GM12878 (cell line): Measurements from ENCODE around the gene ITGAL. TPM values are rescaled to one million over a fixed set of nuclear protein-coding genes. Genes with fewer than 3 reads are reported as not detected.

ENCODE experiments used
- ATAC-seq: fragments of 200-7000 bp; cut with Tn5 transposase; 3 replicates; pipeline ENCODE4 v1.9.1; 2020; ENCODE audit warnings: mild to moderate bottlenecking, moderate library complexity
- BruUV-seq: library from RNA; stranded (reverse); fragments of 400-500 nt; replicated peaks from 2 replicates; lab custom pipeline; 2021; lab: Mats Ljungman, UMichigan
- CTCF ChIA-PET: fragments of 300-600 bp; sonication (Branson Sonifier 250); formaldehyde crosslinking; extraction: SDS; loops from one replicate; lab custom pipeline; 2021; ENCODE audit warnings: inconsistent platforms; lab: Yijun Ruan, JAX
- POLR2A ChIA-PET: fragments of 350-600 bp; formaldehyde crosslinking; extraction: SDS; loops from one replicate; lab custom pipeline; 2021; ENCODE audit warnings: inconsistent platforms; lab: Charles Lee
- RAD21 ChIA-PET: fragments of 300-600 bp; sonication (Branson Sonifier 250); formaldehyde crosslinking; loops from one replicate; lab custom pipeline; 2023; ENCODE audit warnings: antibody characterized with exemption; ENCODE audit not compliant: unreplicated experiment; lab: Charles Lee
- SMC1A ChIA-PET: fragments of 300-600 bp; sonication (Branson Sonifier 250); formaldehyde crosslinking; loops from one replicate; lab custom pipeline; 2023; ENCODE audit not compliant: unreplicated experiment, uncharacterized antibody; lab: Charles Lee
- DNase-seq: peaks from one replicate; pipeline ENCODE4 v3.0.0-alpha.2; 2011; ENCODE audit warnings: low read depth, low spot score
- FAIRE-seq: peaks from 3 replicates; lab custom pipeline; 2011; peaks lifted over from hg19 to GRCh38; lab: Jason Lieb, UNC
- H2AFZ ChIP-seq: 2 replicates; pipeline ENCODE4 v1.6.0; 2011; ENCODE audit warnings: low read depth, low read length, control low read depth; ENCODE audit not compliant: control insufficient read depth
- H3K27ac ChIP-seq: 2 replicates; pipeline ENCODE4 v1.5.1; 2011; ENCODE audit warnings: control low read depth; ENCODE audit not compliant: control insufficient read depth, insufficient read depth
- H3K27me3 ChIP-seq, 2 experiments: replicated peaks in 1 of 2; 2 replicates each; pipeline versions ENCODE4 v1.6.0 to v1.6.1; 2011; ENCODE audit warnings: low read length in 1 of 2; ENCODE audit not compliant: control insufficient read depth in 2 of 2, insufficient read depth in 2 of 2
- H3K36me3 ChIP-seq, 2 experiments: 2 replicates each; pipeline ENCODE4 v1.5.1; 2011; ENCODE audit warnings: low read length in 1 of 2; ENCODE audit not compliant: control insufficient read depth in 2 of 2, insufficient read depth in 2 of 2
- H3K4me1 ChIP-seq: 2 replicates; pipeline ENCODE4 v1.6.1; 2011; ENCODE audit warnings: mild to moderate bottlenecking, low read length, moderate library complexity, mixed read lengths; ENCODE audit not compliant: control insufficient read depth, insufficient read depth
- H3K4me2 ChIP-seq: 2 replicates; pipeline ENCODE4 v1.6.0; 2011; ENCODE audit warnings: control low read depth; ENCODE audit not compliant: control insufficient read depth, insufficient read depth
- H3K4me3 ChIP-seq: fragments of 200-600 bp; sonication (generic); 2 replicates; pipeline ENCODE4 v1.5.1; 2016
- H3K79me2 ChIP-seq: 2 replicates; pipeline ENCODE4 v1.6.0; 2011; ENCODE audit warnings: low read length; ENCODE audit not compliant: control insufficient read depth, insufficient read depth
- H3K9ac ChIP-seq: 2 replicates; pipeline ENCODE4 v1.8.0; 2011; ENCODE audit warnings: low read length, control low read depth, mixed read lengths; ENCODE audit not compliant: control insufficient read depth, insufficient read depth
- H3K9me3 ChIP-seq: replicated peaks from 3 replicates; pipeline ENCODE4 v1.5.1; 2011; ENCODE audit warnings: mild to moderate bottlenecking, low read length; ENCODE audit not compliant: control insufficient read depth, insufficient read depth
- H4K20me1 ChIP-seq: 2 replicates; pipeline ENCODE4 v1.6.0; 2011; ENCODE audit not compliant: control insufficient read depth, insufficient read depth
- CREB1 ChIP-seq: IDR thresholded peaks from 2 replicates; pipeline ENCODE4 v1.6.1; 2012; ENCODE audit warnings: low read depth, mild to moderate bottlenecking, inconsistent platforms
- IKZF1 ChIP-seq: fragments of 450-650 bp; conservative IDR thresholded peaks from 2 replicates; pipeline ENCODE4 v1.6.1; 2017; ENCODE audit warnings: antibody characterized with exemption, mild to moderate bottlenecking
- IKZF2 ChIP-seq, 2 experiments: fragments of 450-650 bp; IDR thresholded peaks; 2 replicates each; pipeline ENCODE4 v1.6.1; 2017; ENCODE audit warnings: mild to moderate bottlenecking in 2 of 2, moderate library complexity in 2 of 2
- PAX8 ChIP-seq: fragments of 450-650 bp; IDR thresholded peaks from 2 replicates; pipeline ENCODE4 v1.6.1; 2017; ENCODE audit warnings: mild to moderate bottlenecking, moderate library complexity
- WGBS: methylation state at CpG from one replicate; pipeline ENCODE4 v1.1.6; 2016; ENCODE audit warnings: low lambda C conversion rate; ENCODE audit not compliant: insufficient replicate concordance, insufficient coverage; ENCODE audit errors: missing lambda C conversion rate; 5-methylcytosine and 5-hydroxymethylcytosine counted together
- in situ Hi-C: fragments of 300-500 bp; cut with MboI; formaldehyde crosslinking; loops from 9 replicates; pipeline ENCODE4 v1.14.3; 2018; ENCODE audit warnings: mixed read lengths
- intact Hi-C: fragments of 100-400 bp; cut with micrococcal nuclease; formaldehyde crosslinking; loops from one replicate; pipeline ENCODE4 v1.14.2; 2022; ENCODE audit not compliant: unreplicated experiment
- polyA plus RNA-seq, 11 experiments: library from polyadenylated mRNA; depleted of rRNA in 4 of 11; unstranded in 6 of 11; stranded (reverse) in 5 of 11; fragments of >200 nt; fragmentation: Nextera tagmentation in 4 of 11; fragmentation: Illumina TruSeq in 1 of 11; extraction: Ambion mirVana in 4 of 11; extraction: Trizol in 1 of 11; gene quantifications; 1 replicate in 1 of 11; 2 replicates in 10 of 11; pipeline versions ENCODE4 v1.2.1 to v1.2.3, GENCODE V29; 2011 to 2016; ENCODE audit warnings: inconsistent platforms in 2 of 11, missing spikeins in 2 of 11, low read depth in 1 of 11
- total RNA-seq, 4 experiments: library from RNA; depleted of rRNA in 3 of 4; stranded (reverse); fragments of >200 nt in 3 of 4; fragmentation: Illumina TruSeq in 1 of 4; extraction: Trizol in 1 of 4; gene quantifications; 2 replicates each; pipeline versions ENCODE4 v1.2.1 to v1.2.3, GENCODE V29; 2013 to 2021
- TF ChIP-seq, protein P1 (sequence below): fragments of 450-650 bp; IDR thresholded peaks from 2 replicates; pipeline ENCODE4 v1.6.1; 2016; ENCODE audit warnings: mild to moderate bottlenecking
- TF ChIP-seq, protein P2 (sequence below): IDR thresholded peaks from 2 replicates; pipeline ENCODE4 v1.6.1; 2012; ENCODE audit warnings: improper control_type of control experiment, low read depth, low read length; ENCODE audit not compliant: insufficient replicate concordance

The ITGAL gene
- total and polyA plus RNA-seq, 10 of the 15 experiments (the other 5 are each of a cell fraction or from before 2014, with no cell fraction given) = 10.7 to 170 (median 96.9) TPM

DNA sequence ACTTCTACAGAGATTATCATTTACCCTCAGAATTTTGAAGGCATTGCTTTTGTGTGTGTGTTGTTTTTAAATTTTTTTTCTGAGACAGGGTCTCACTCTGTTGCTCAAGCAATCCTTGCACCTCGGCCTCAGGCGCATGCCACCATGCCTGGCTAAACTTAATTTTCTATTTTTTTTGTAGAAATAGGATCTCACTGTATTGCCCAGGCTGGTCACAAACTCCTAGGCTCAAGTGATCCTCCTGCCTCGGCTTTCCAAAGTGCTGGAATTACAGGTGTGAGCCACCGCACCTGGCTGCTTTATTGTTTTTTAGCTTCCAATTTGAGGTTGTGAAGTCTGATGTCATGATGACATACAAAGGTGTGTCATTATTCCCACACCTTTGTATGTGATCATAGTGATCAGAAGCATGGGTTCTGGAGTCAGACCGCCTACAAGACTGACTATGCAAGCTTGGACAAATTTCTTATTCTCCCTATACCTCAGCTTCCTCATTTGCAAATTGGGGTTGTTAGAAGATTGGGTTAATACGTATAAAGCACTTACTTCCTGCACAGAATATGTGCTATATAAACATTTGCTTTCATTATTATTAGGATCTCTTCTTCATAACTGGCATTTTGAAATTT, 32.7 kb upstream of the ITGAL start:
- Histone ChIP-seq H3K9ac (no peak overlapping the region), H2AFZ (no peak overlapping the region), H3K27me3 (no peaks in the 10 kb centered on the region), H3K27ac (no peak overlapping the region), H3K79me2 (peaks cover 9% of the 10 kb centered on the region), H3K4me1 (peaks cover 15% of the 10 kb centered on the region), H3K4me2 (no peak overlapping the region), H3K36me3 (peaks cover 0 to 2% of the 10 kb centered on the region in 2 experiments; a peak in 2 of 4 replicates), H3K4me3 (no peak overlapping the region), H4K20me1 (no peaks in the 10 kb centered on the region), H3K9me3 (no peaks in the 10 kb centered on the region)
- ChIA-PET RAD21 (interaction anchor here (1.9 to 2.5 kb wide), 2 partner anchors 10 to 16 kb away, joined by 5 to 10 read pairs; partner anchors contain the start of gene DCTPP1), SMC1A (interaction anchor here (0.6 to 4.1 kb wide), 5 partner anchors 9 to 95 kb away, joined by 3 to 18 read pairs (median 9); partner anchors contain the start of genes DCTPP1, ITGAL and ZNF747), POLR2A (interaction anchor here (0.6 to 2.6 kb wide), 5 partner anchors 9 to 158 kb away, joined by 3 to 10 read pairs (median 6); no protein-coding TSS in a partner anchor), CTCF (interaction anchor here (0.5 to 1.8 kb wide), 6 partner anchors 9 to 172 kb away, joined by 3 to 9 read pairs (median 6); partner anchors contain the start of gene DCTPP1)
- in situ Hi-C loops = no loop called here
- no peak for DNase-seq
- BruUV-seq = no TSS peak
- TF ChIP-seq, protein P1, sequence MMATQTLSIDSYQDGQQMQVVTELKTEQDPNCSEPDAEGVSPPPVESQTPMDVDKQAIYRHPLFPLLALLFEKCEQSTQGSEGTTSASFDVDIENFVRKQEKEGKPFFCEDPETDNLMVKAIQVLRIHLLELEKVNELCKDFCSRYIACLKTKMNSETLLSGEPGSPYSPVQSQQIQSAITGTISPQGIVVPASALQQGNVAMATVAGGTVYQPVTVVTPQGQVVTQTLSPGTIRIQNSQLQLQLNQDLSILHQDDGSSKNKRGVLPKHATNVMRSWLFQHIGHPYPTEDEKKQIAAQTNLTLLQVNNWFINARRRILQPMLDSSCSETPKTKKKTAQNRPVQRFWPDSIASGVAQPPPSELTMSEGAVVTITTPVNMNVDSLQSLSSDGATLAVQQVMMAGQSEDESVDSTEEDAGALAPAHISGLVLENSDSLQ = no peak
- TF ChIP-seq IKZF1 = 0 out of 2 replicates have a peak, but pooled peaks have one; percentile 21
- TF ChIP-seq PAX8 = no peak
- peak in 1 of 2 experiments; percentile 20; a peak in 1 of 4 replicates for TF ChIP-seq IKZF2 (IDR thresholded peaks at IDR 0.05)
- TF ChIP-seq, protein P2, sequence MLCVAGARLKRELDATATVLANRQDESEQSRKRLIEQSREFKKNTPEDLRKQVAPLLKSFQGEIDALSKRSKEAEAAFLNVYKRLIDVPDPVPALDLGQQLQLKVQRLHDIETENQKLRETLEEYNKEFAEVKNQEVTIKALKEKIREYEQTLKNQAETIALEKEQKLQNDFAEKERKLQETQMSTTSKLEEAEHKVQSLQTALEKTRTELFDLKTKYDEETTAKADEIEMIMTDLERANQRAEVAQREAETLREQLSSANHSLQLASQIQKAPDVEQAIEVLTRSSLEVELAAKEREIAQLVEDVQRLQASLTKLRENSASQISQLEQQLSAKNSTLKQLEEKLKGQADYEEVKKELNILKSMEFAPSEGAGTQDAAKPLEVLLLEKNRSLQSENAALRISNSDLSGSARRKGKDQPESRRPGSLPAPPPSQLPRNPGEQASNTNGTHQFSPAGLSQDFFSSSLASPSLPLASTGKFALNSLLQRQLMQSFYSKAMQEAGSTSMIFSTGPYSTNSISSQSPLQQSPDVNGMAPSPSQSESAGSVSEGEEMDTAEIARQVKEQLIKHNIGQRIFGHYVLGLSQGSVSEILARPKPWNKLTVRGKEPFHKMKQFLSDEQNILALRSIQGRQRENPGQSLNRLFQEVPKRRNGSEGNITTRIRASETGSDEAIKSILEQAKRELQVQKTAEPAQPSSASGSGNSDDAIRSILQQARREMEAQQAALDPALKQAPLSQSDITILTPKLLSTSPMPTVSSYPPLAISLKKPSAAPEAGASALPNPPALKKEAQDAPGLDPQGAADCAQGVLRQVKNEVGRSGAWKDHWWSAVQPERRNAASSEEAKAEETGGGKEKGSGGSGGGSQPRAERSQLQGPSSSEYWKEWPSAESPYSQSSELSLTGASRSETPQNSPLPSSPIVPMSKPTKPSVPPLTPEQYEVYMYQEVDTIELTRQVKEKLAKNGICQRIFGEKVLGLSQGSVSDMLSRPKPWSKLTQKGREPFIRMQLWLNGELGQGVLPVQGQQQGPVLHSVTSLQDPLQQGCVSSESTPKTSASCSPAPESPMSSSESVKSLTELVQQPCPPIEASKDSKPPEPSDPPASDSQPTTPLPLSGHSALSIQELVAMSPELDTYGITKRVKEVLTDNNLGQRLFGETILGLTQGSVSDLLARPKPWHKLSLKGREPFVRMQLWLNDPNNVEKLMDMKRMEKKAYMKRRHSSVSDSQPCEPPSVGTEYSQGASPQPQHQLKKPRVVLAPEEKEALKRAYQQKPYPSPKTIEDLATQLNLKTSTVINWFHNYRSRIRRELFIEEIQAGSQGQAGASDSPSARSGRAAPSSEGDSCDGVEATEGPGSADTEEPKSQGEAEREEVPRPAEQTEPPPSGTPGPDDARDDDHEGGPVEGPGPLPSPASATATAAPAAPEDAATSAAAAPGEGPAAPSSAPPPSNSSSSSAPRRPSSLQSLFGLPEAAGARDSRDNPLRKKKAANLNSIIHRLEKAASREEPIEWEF = no peak
- TF ChIP-seq CREB1 = peak; percentile 86
- 54% methylated on average over 6 of the region's 6 CpGs for WGBS
- no peak for FAIRE-seq
- peak; percentile 55 for ATAC-seq
- intact Hi-C loops = no loop called here
